H1 (cell line): ENCODE data around the gene OGFRL1. TPM values are rescaled to one million over a fixed set of nuclear protein-coding genes. Genes with fewer than 3 reads are reported as not detected.

ENCODE experiments used
- CTCF ChIA-PET: fragments of 300-600 bp; sonication (Branson Sonifier 250); formaldehyde crosslinking; loops from one replicate; lab custom pipeline; 2021; ENCODE audit not compliant: partially characterized antibody; lab: Charles Lee
- POLR2A ChIA-PET: fragments of 300-600 bp; sonication (Branson Sonifier 250); formaldehyde crosslinking; loops from one replicate; lab custom pipeline; 2021; ENCODE audit warnings: inconsistent platforms; ENCODE audit not compliant: partially characterized antibody; lab: Charles Lee
- DNase-seq, 2 experiments: peaks; one replicate each; pipeline versions ENCODE4 v3.0.0 to v3.0.0-alpha.2; 2010 to 2022; ENCODE audit warnings: low spot score in 2 of 2, low read depth in 1 of 2, mixed read lengths in 1 of 2
- FAIRE-seq: peaks from 2 replicates; lab custom pipeline; 2011; peaks lifted over from hg19 to GRCh38; lab: Jason Lieb, UNC
- H2AFZ ChIP-seq: 2 replicates; pipeline ENCODE4 v1.8.1; 2012; ENCODE audit warnings: low read length, inconsistent platforms
- H2AK5ac ChIP-seq: 2 replicates; pipeline ENCODE4 v1.6.1; 2013; ENCODE audit warnings: low read depth, low read length
- H2BK120ac ChIP-seq: replicated peaks from 2 replicates; pipeline ENCODE3; 2013; ENCODE audit warnings: low read depth, low read length, inconsistent platforms
- H2BK12ac ChIP-seq: 2 replicates; pipeline ENCODE4 v1.6.1; 2013; ENCODE audit warnings: low read depth, low read length
- H2BK15ac ChIP-seq: 2 replicates; pipeline ENCODE4 v1.6.1; 2013; ENCODE audit warnings: low read length
- H2BK20ac ChIP-seq: 2 replicates; pipeline ENCODE4 v1.6.1; 2013; ENCODE audit warnings: low read length
- H2BK5ac ChIP-seq: 2 replicates; pipeline ENCODE4 v1.6.1; 2013; ENCODE audit warnings: low read depth, low read length
- H3K14ac ChIP-seq: 2 replicates; pipeline ENCODE4 v1.6.1; 2013; ENCODE audit warnings: inconsistent platforms; ENCODE audit not compliant: insufficient read length
- H3K18ac ChIP-seq: 2 replicates; pipeline ENCODE4 v1.6.1; 2013; ENCODE audit warnings: low read length; ENCODE audit errors: extremely low read depth
- H3K23ac ChIP-seq: 2 replicates; pipeline ENCODE4 v1.6.1; 2013; ENCODE audit warnings: inconsistent platforms; ENCODE audit not compliant: insufficient read length
- H3K23me2 ChIP-seq: 2 replicates; pipeline ENCODE4 v1.6.1; 2013; ENCODE audit warnings: low read depth, low read length
- H3K27ac ChIP-seq: 2 replicates; pipeline ENCODE4 v1.6.1; 2011; ENCODE audit warnings: low read depth, low read length, inconsistent platforms
- H3K27me3 ChIP-seq, 4 experiments: replicated peaks in 1 of 4; 1 replicate in 1 of 4; 2 replicates in 3 of 4; pipeline versions ENCODE4 v1.6.1 to v1.8.1; 2011 to 2013; ENCODE audit warnings: low read length in 3 of 4, mild to moderate bottlenecking in 3 of 4, inconsistent platforms in 2 of 4, mixed read lengths in 2 of 4, moderate library complexity in 1 of 4; ENCODE audit not compliant: control insufficient read depth in 3 of 4, insufficient read depth in 3 of 4; ENCODE audit errors: extremely low read depth in 1 of 4
- H3K36me3 ChIP-seq, 4 experiments: 2 replicates each; pipeline versions ENCODE4 v1.6.1 to v1.8.1; 2011 to 2013; ENCODE audit warnings: mild to moderate bottlenecking in 4 of 4, low read length in 3 of 4, moderate library complexity in 2 of 4, control low read depth in 1 of 4, inconsistent platforms in 1 of 4; ENCODE audit not compliant: insufficient read depth in 4 of 4, control insufficient read depth in 2 of 4
- H3K4ac ChIP-seq: replicated peaks from 2 replicates; pipeline ENCODE3; 2013; ENCODE audit warnings: low read length, low read depth, mixed read lengths, inconsistent platforms; ENCODE audit not compliant: insufficient read length
- H3K4me1 ChIP-seq, 4 experiments: replicated peaks in 1 of 4; 1 replicate in 1 of 4; 2 replicates in 3 of 4; pipeline versions ENCODE4 v1.6.1 to v1.8.1; 2011 to 2013; ENCODE audit warnings: low read length in 3 of 4, inconsistent platforms in 2 of 4, mixed read lengths in 1 of 4; ENCODE audit not compliant: insufficient read depth in 4 of 4, control insufficient read depth in 3 of 4
- H3K4me2 ChIP-seq, 2 experiments: 2 replicates each; pipeline versions ENCODE4 v1.6.1 to v1.8.1; 2011 to 2013; ENCODE audit warnings: low read depth in 2 of 2, low read length in 2 of 2, control low read depth in 1 of 2, inconsistent platforms in 1 of 2, mild to moderate bottlenecking in 1 of 2; ENCODE audit not compliant: insufficient read depth in 1 of 2
- H3K4me3 ChIP-seq, 4 experiments: fragments of 200-600, 300-600 bp in 1 of 4; sonication (generic), shearing (Covaris generic), sonication (Bioruptor Twin) in 1 of 4; 2 replicates each; pipeline versions ENCODE4 v1.5.1 to v1.8.1; 2011 to 2016; ENCODE audit warnings: low read length in 4 of 4, low read depth in 3 of 4, control low read depth in 2 of 4, inconsistent platforms in 2 of 4, mild to moderate bottlenecking in 2 of 4, mixed read lengths in 1 of 4, moderate library complexity in 1 of 4; ENCODE audit not compliant: insufficient read depth in 2 of 4; ENCODE audit errors: extremely low read depth in 1 of 4
- H3K56ac ChIP-seq: replicated peaks from 2 replicates; pipeline ENCODE3; 2013; ENCODE audit warnings: low read depth, mild to moderate bottlenecking, mixed read lengths, low read length, inconsistent platforms; ENCODE audit not compliant: insufficient read length
- H3K79me1 ChIP-seq: 2 replicates; pipeline ENCODE4 v1.6.1; 2013; ENCODE audit warnings: low read depth, low read length, control low read depth
- H3K79me2 ChIP-seq, 2 experiments: 2 replicates each; pipeline versions ENCODE4 v1.6.1 to v1.8.1; 2012 to 2013; ENCODE audit warnings: low read length in 2 of 2, mild to moderate bottlenecking in 2 of 2, inconsistent platforms in 1 of 2; ENCODE audit not compliant: insufficient read depth in 2 of 2, control insufficient read depth in 1 of 2
- H3K9ac ChIP-seq, 4 experiments: replicated peaks in 1 of 4; 1 replicate in 1 of 4; 2 replicates in 3 of 4; pipeline versions ENCODE4 v1.6.1 to v1.8.1; 2011 to 2013; ENCODE audit warnings: low read depth in 3 of 4, low read length in 3 of 4, control low read depth in 2 of 4, mild to moderate bottlenecking in 2 of 4, moderate library complexity in 2 of 4, inconsistent platforms in 1 of 4; ENCODE audit errors: extremely low read depth in 1 of 4
- H3K9me3 ChIP-seq, 2 experiments: 2 replicates each; pipeline versions ENCODE4 v1.6.1 to v1.8.1; 2012 to 2013; ENCODE audit warnings: mild to moderate bottlenecking in 2 of 2, moderate library complexity in 2 of 2, control low read depth in 1 of 2, inconsistent platforms in 1 of 2, low read depth in 1 of 2, low read length in 1 of 2, mixed read lengths in 1 of 2; ENCODE audit not compliant: insufficient read depth in 2 of 2
- H4K20me1 ChIP-seq, 2 experiments: replicated peaks in 1 of 2; 2 replicates each; pipeline versions ENCODE3 to v1.8.1; 2011 to 2013; ENCODE audit warnings: inconsistent platforms in 2 of 2, low read length in 2 of 2, mild to moderate bottlenecking in 1 of 2; ENCODE audit not compliant: insufficient read depth in 2 of 2, control insufficient read depth in 1 of 2
- H4K5ac ChIP-seq: 2 replicates; pipeline ENCODE4 v1.6.1; 2013; ENCODE audit warnings: low read length, low read depth, mixed read lengths, inconsistent platforms; ENCODE audit not compliant: insufficient read length
- H4K8ac ChIP-seq: 2 replicates; pipeline ENCODE4 v1.8.0; 2013; ENCODE audit warnings: mild to moderate bottlenecking, moderate library complexity, low read length, inconsistent platforms; ENCODE audit not compliant: insufficient read depth; ENCODE audit errors: extremely low read depth
- H4K91ac ChIP-seq: replicated peaks from 2 replicates; pipeline ENCODE3; 2013; ENCODE audit warnings: low read length, mixed read lengths, inconsistent platforms; ENCODE audit not compliant: insufficient read length
- BRCA1 ChIP-seq: IDR thresholded peaks from 2 replicates; pipeline ENCODE4 v1.6.1; 2012; ENCODE audit warnings: low read depth, low read length, improper control_type of control experiment
- CEBPB ChIP-seq: IDR thresholded peaks from 2 replicates; pipeline ENCODE4 v1.6.1; 2012; ENCODE audit warnings: low read depth, low read length
- CHD1 ChIP-seq: IDR thresholded peaks from 2 replicates; pipeline ENCODE4 v1.6.1; 2012; ENCODE audit warnings: low read depth, low read length, improper control_type of control experiment
- EZH2 ChIP-seq: fragments of 200-600 bp; sonication (generic); IDR thresholded peaks from 2 replicates; pipeline ENCODE4 v1.7.1; 2012; ENCODE audit warnings: low read depth, mild to moderate bottlenecking, moderate library complexity, low read length, inconsistent platforms; ENCODE audit not compliant: severe bottlenecking
- GTF2F1 ChIP-seq: IDR thresholded peaks from 2 replicates; pipeline ENCODE4 v1.6.1; 2012; ENCODE audit warnings: low read depth, low read length, improper control_type of control experiment, borderline replicate concordance
- JUN ChIP-seq: IDR thresholded peaks from 2 replicates; pipeline ENCODE4 v1.6.1; 2011; ENCODE audit warnings: low read depth, mild to moderate bottlenecking, improper control_type of control experiment, low read length
- JUND ChIP-seq: IDR thresholded peaks from 2 replicates; pipeline ENCODE4 v1.6.1; 2011; ENCODE audit warnings: mild to moderate bottlenecking, improper control_type of control experiment, low read length
- KDM1A ChIP-seq: fragments of 200-600, 300-600 bp; sonication (generic); IDR thresholded peaks from 2 replicates; pipeline ENCODE4 v1.7.1; 2016; ENCODE audit warnings: mild to moderate bottlenecking, low read length, borderline replicate concordance
- KDM5A ChIP-seq: fragments of 200-600 bp; IDR thresholded peaks from 2 replicates; pipeline ENCODE4 v1.7.1; 2012; ENCODE audit warnings: mild to moderate bottlenecking, low read length, inconsistent platforms, mixed read lengths
- MAFK ChIP-seq: IDR thresholded peaks from 2 replicates; pipeline ENCODE4 v1.6.1; 2012; ENCODE audit warnings: low read depth, mild to moderate bottlenecking, improper control_type of control experiment, low read length
- RNF2 ChIP-seq: fragments of 200-900, 300-1000 bp; sonication (generic); IDR thresholded peaks from 2 replicates; pipeline ENCODE4 v1.7.1; 2016; ENCODE audit warnings: borderline replicate concordance, low read depth, mild to moderate bottlenecking, antibody characterized with exemption, low read length; ENCODE audit not compliant: poor library complexity, severe bottlenecking; ENCODE audit errors: missing control alignments
- RXRA ChIP-seq: IDR thresholded peaks from 2 replicates; pipeline ENCODE4 v1.6.1; 2011; ENCODE audit warnings: low read depth, mild to moderate bottlenecking, low read length, moderate library complexity; ENCODE audit not compliant: insufficient read depth
- SP2 ChIP-seq: IDR thresholded peaks from 2 replicates; pipeline ENCODE4 v1.6.1; 2012; ENCODE audit warnings: mild to moderate bottlenecking, low read length, inconsistent platforms
- TEAD4 ChIP-seq: IDR thresholded peaks from 2 replicates; pipeline ENCODE4 v1.6.1; 2012; ENCODE audit warnings: low read depth, low read length, inconsistent platforms, mixed read lengths
- WGBS, 2 experiments: shearing (Covaris generic) in 1 of 2; methylation state at CpG; one replicate each; pipeline versions ENCODE4 v1.1.6 to v1.1.7; 2013 to 2015; ENCODE audit warnings: low lambda C conversion rate in 2 of 2, mixed read lengths in 2 of 2, inconsistent platforms in 1 of 2, low coverage in 1 of 2, missing lambda C conversion rate in 1 of 2; ENCODE audit not compliant: insufficient replicate concordance in 2 of 2, insufficient coverage in 1 of 2, insufficient read length in 1 of 2; ENCODE audit errors: extremely low coverage in 1 of 2, missing lambda C conversion rate in 1 of 2; 5-methylcytosine and 5-hydroxymethylcytosine counted together
- polyA plus RNA-seq, 7 experiments: library from polyadenylated mRNA; depleted of rRNA in 3 of 7; stranded (reverse) in 5 of 7; unstranded in 2 of 7; fragments of >200 nt in 5 of 7; fragments of 200-250 nt in 2 of 7; gene quantifications; 1 replicate in 5 of 7; 2 replicates in 1 of 7; 4 replicates in 1 of 7; pipeline versions ENCODE4 v1.2.1 to v1.2.3, GENCODE V29; 2011 to 2013; ENCODE audit warnings: missing spikeins in 2 of 7, mixed read lengths in 2 of 7
- total RNA-seq: library from RNA; stranded (reverse); fragmentation: NEBNext Ultra II Directional; extraction: Animal tissue kit (Norgen Biotek cat#: 25700); gene quantifications from 2 replicates; pipeline ENCODE4 v1.2.1, GENCODE V29; 2021
- TF ChIP-seq, protein P1 (sequence below): IDR thresholded peaks from 2 replicates; pipeline ENCODE4 v1.6.1; 2012; ENCODE audit warnings: inconsistent platforms

OGFRL1 gene
- total and polyA plus RNA-seq, 2 of the 8 experiments (the other 6 are each of a cell fraction or from before 2014, with no cell fraction given) = 1.1 to 9.0 TPM

DNA sequence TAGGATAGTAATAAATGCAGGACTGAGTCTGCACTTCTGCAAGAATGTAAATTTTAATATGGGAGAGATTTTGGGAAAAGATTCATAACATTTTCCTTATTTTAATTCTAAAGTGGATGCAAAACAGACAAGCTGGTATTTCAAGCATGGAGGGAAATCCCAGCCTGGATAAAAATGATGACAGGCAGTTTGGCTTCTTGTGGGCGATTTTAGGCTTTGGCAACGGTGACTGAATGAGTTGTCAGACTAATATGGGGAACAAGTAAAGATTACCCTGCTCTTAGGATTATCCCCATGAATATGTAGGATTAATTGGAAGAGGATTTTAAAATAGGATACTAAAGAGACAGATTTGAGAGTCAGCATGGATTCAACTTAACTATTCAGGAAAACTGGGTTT, 21.0 kb downstream of the OGFRL1 start:
- FAIRE-seq (no peak), DNase-seq (no peak)
- no peaks in the 10 kb centered on the region for H3K36me3 ChIP-seq
- H4K5ac ChIP-seq = no peak overlapping the region
- H4K8ac ChIP-seq = no peak overlapping the region
- no peak overlapping the region for H2BK120ac ChIP-seq
- H3K27ac ChIP-seq = no peak overlapping the region
- no peaks in the 10 kb centered on the region for H3K23me2 ChIP-seq
- H3K4me2 ChIP-seq = no peak overlapping the region
- no peaks in the 10 kb centered on the region for H3K9me3 ChIP-seq
- H4K20me1 ChIP-seq = no peaks in the 10 kb centered on the region
- no peak overlapping the region for H3K4ac ChIP-seq
- H2BK12ac ChIP-seq = no peak overlapping the region
- H3K56ac ChIP-seq = no peak overlapping the region
- no peaks in the 10 kb centered on the region for H3K27me3 ChIP-seq
- no peak overlapping the region for H3K9ac ChIP-seq
- H3K4me3 ChIP-seq = no peak overlapping the region
- ChIA-PET CTCF (interaction anchor here (1.2 kb wide), 1 partner anchor 20 kb away, joined by 3 read pairs; no protein-coding TSS in a partner anchor), POLR2A (no interaction called here)
- H2BK5ac ChIP-seq = no peak overlapping the region
- H3K79me2 ChIP-seq = no peaks in the 10 kb centered on the region
- H2BK20ac ChIP-seq = no peak overlapping the region
- H4K91ac ChIP-seq = no peak overlapping the region
- H3K23ac ChIP-seq = no peak overlapping the region
- no peak overlapping the region for H2AK5ac ChIP-seq
- no peak overlapping the region for H2BK15ac ChIP-seq
- no peak overlapping the region for H3K14ac ChIP-seq
- TF ChIP-seq KDM1A = no peak
- TF ChIP-seq TEAD4 = no peak
- no peak for TF ChIP-seq MAFK
- TF ChIP-seq JUND = no peak
- no peak for TF ChIP-seq RXRA
- no peak for TF ChIP-seq EZH2
- TF ChIP-seq CEBPB = no peak
- no peak for TF ChIP-seq JUN
- TF ChIP-seq RNF2 = no peak
- TF ChIP-seq, protein P1, sequence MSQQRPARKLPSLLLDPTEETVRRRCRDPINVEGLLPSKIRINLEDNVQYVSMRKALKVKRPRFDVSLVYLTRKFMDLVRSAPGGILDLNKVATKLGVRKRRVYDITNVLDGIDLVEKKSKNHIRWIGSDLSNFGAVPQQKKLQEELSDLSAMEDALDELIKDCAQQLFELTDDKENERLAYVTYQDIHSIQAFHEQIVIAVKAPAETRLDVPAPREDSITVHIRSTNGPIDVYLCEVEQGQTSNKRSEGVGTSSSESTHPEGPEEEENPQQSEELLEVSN = no peak
- TF ChIP-seq BRCA1 = no peak
- no peak for TF ChIP-seq KDM5A
- TF ChIP-seq GTF2F1 = no peak
- no peak for TF ChIP-seq CHD1
- no peak for TF ChIP-seq SP2
- H3K79me1 ChIP-seq = no peaks in the 10 kb centered on the region
- H3K4me1 ChIP-seq = no peaks in the 10 kb centered on the region
- WGBS, 2 experiments = 94% methylated on average over 2 of the region's 2 CpGs; no CpG with 5 or more reads in 1 of the 2 experiments
- H2AFZ ChIP-seq = no peak overlapping the region
- H3K18ac ChIP-seq = no peak overlapping the region
